HAP-1 (cell line): Measurements from ENCODE around the gene NCKAP5.

Experiments used
- DNase-seq, 2 experiments: peaks; one replicate each; pipeline ENCODE4 v3.0.0-alpha.2; 2016 to 2020; ENCODE audit warnings: low spot score in 2 of 2
- H3K27me3 ChIP-seq: fragments of 250-450 bp; sonication (Bioruptor Pico); 2 replicates; pipeline ENCODE4 v1.5.1; 2020; ENCODE audit warnings: low read depth, mild to moderate bottlenecking, moderate library complexity
- H3K36me3 ChIP-seq: fragments of 250-450 bp; sonication (Bioruptor Pico); replicated peaks from 2 replicates; pipeline ENCODE4 v1.5.1; 2020; ENCODE audit warnings: mild to moderate bottlenecking
- H3K4me1 ChIP-seq: fragments of 250-450 bp; sonication (Bioruptor Pico); 2 replicates; pipeline ENCODE4 v1.5.1; 2020; ENCODE audit warnings: mild to moderate bottlenecking
- H3K4me3 ChIP-seq: fragments of 250-450 bp; sonication (Bioruptor Pico); 2 replicates; pipeline ENCODE4 v1.5.1; 2020; ENCODE audit warnings: mild to moderate bottlenecking, moderate library complexity
- H3K9me3 ChIP-seq: fragments of 250-450 bp; sonication (Bioruptor Pico); 2 replicates; pipeline ENCODE4 v1.5.1; 2020; ENCODE audit warnings: mild to moderate bottlenecking, moderate library complexity
- in situ Hi-C: fragments of 300-500 bp; cut with MboI; formaldehyde crosslinking; loops from 3 replicates; pipeline ENCODE4 v1.14.3; 2020; ENCODE audit warnings: low sequenced_read_pairs, inconsistent platforms, mixed read lengths

The NCKAP5 gene

GRCh38 chr2:133568172-133568571 is at the start of gene NCKAP5:
Gene NCKAP5, minus strand, starts transcription at chr2:133568463. Its CDS starts 50,937 bp downstream, at chr2:133517526.
- Histone ChIP-seq H3K4me3 (no peak within 1 kb of the TSS), H3K27me3 (no peaks in the 10 kb centered on the region; the same call in 1 of the 2 replicates), H3K4me1 (no peaks in the 10 kb centered on the region), H3K9me3 (no peaks in the 10 kb centered on the region), H3K36me3 (no peaks in the 10 kb centered on the region)
- in situ Hi-C loops, result no loop called here
- DNase-seq, result peak in 1 of 2 experiments; percentile 13

- in situ Hi-C loops, result no loop called here
- no peak for DNase-seq
- H3K9me3 ChIP-seq, result no peaks in the 10 kb centered on the region
These were observed 41.4 kb upstream of the NCKAP5 start for GRCh38 chr2:133609664-133610063.

GRCh38 chr2:133608291-133608690 is 40.0 kb upstream of the NCKAP5 start:
- H3K4me1 ChIP-seq, result no peaks in the 10 kb centered on the region
- no peaks in the 10 kb centered on the region for H3K36me3 ChIP-seq
- in situ Hi-C loops, result no loop called here
- H3K9me3 ChIP-seq, result no peaks in the 10 kb centered on the region
- no peak overlapping the region for H3K4me3 ChIP-seq
- no peak for DNase-seq
- peaks cover 3% of the 10 kb centered on the region; the same call in 1 of the 2 replicates for H3K27me3 ChIP-seq

More at GRCh38 chr2:133609664-133610063, 41.4 kb upstream of the NCKAP5 start:
- no peaks in the 10 kb centered on the region for H3K36me3 ChIP-seq
- no peaks in the 10 kb centered on the region for H3K4me1 ChIP-seq
- H3K4me3 ChIP-seq, result no peak overlapping the region
- H3K27me3 ChIP-seq, result peaks cover 3% of the 10 kb centered on the region; the same call in 1 of the 2 replicates

- no peaks in the 10 kb centered on the region for H3K9me3 ChIP-seq
- no peak for DNase-seq
- no peak overlapping the region for H3K4me3 ChIP-seq
- H3K36me3 ChIP-seq, result no peaks in the 10 kb centered on the region
- in situ Hi-C loops, result no loop called here
- no peaks in the 10 kb centered on the region for H3K4me1 ChIP-seq
- H3K27me3 ChIP-seq, result peaks cover 3% of the 10 kb centered on the region; the same call in 1 of the 2 replicates
These were observed 39.4 kb upstream of the NCKAP5 start for GRCh38 chr2:133607679-133608078.

GRCh38 chr2:133606616-133607015 is 38.4 kb upstream of the NCKAP5 start:
- Histone ChIP-seq H3K4me1 (no peaks in the 10 kb centered on the region), H3K27me3 (peaks cover 3% of the 10 kb centered on the region; the same call in 1 of the 2 replicates), H3K4me3 (no peak overlapping the region), H3K9me3 (no peaks in the 10 kb centered on the region), H3K36me3 (no peaks in the 10 kb centered on the region)
- DNase-seq, result no peak
- in situ Hi-C loops, result no loop called here

- Histone ChIP-seq H3K36me3 (no peaks in the 10 kb centered on the region), H3K27me3 (peaks cover 3% of the 10 kb centered on the region; the same call in 1 of the 2 replicates), H3K9me3 (no peaks in the 10 kb centered on the region), H3K4me3 (no peak overlapping the region), H3K4me1 (no peaks in the 10 kb centered on the region)
- in situ Hi-C loops, result no loop called here
- DNase-seq, result no peak
These were observed 37.5 kb upstream of the NCKAP5 start for GRCh38 chr2:133605766-133606137.

- in situ Hi-C loops, result no loop called here
- no peak overlapping the region for H3K4me3 ChIP-seq
- H3K9me3 ChIP-seq, result no peaks in the 10 kb centered on the region
- H3K4me1 ChIP-seq, result no peaks in the 10 kb centered on the region
- H3K36me3 ChIP-seq, result no peaks in the 10 kb centered on the region
- peaks cover 3% of the 10 kb centered on the region; the same call in 1 of the 2 replicates for H3K27me3 ChIP-seq
- no peak for DNase-seq
These were observed 36.9 kb upstream of the NCKAP5 start for GRCh38 chr2:133605011-133605765.

- Histone ChIP-seq H3K27me3 (no peaks in the 10 kb centered on the region), H3K9me3 (no peaks in the 10 kb centered on the region), H3K4me3 (no peak overlapping the region), H3K4me1 (no peaks in the 10 kb centered on the region), H3K36me3 (no peaks in the 10 kb centered on the region)
- in situ Hi-C loops, result no loop called here
- DNase-seq, result no peak
These were observed 34.8 kb upstream of the NCKAP5 start for GRCh38 chr2:133603109-133603508.

GRCh38 chr2:133602538-133602937 is 34.3 kb upstream of the NCKAP5 start:
- DNase-seq, result no peak
- in situ Hi-C loops, result no loop called here
- Histone ChIP-seq H3K4me3 (no peak overlapping the region), H3K36me3 (no peaks in the 10 kb centered on the region), H3K27me3 (no peaks in the 10 kb centered on the region), H3K9me3 (no peaks in the 10 kb centered on the region), H3K4me1 (no peaks in the 10 kb centered on the region)

- DNase-seq, result peak in 1 of 2 experiments; percentile 24
- H3K4me1 ChIP-seq, result no peaks in the 10 kb centered on the region
- no peak overlapping the region for H3K4me3 ChIP-seq
- H3K36me3 ChIP-seq, result no peaks in the 10 kb centered on the region
- no peaks in the 10 kb centered on the region for H3K9me3 ChIP-seq
- in situ Hi-C loops, result no loop called here
- peaks cover 5% of the 10 kb centered on the region; the same call in 1 of the 2 replicates for H3K27me3 ChIP-seq
These were observed 32.1 kb upstream of the NCKAP5 start for GRCh38 chr2:133600266-133600928.

- H3K36me3 ChIP-seq, result no peaks in the 10 kb centered on the region
- H3K4me1 ChIP-seq, result no peaks in the 10 kb centered on the region
- H3K4me3 ChIP-seq, result no peak overlapping the region
- no peaks in the 10 kb centered on the region for H3K9me3 ChIP-seq
- H3K27me3 ChIP-seq, result peaks cover 7% of the 10 kb centered on the region; the same call in 1 of the 2 replicates
- DNase-seq, result no peak
- in situ Hi-C loops, result no loop called here
These were observed 31.5 kb upstream of the NCKAP5 start for GRCh38 chr2:133599811-133600210.

- in situ Hi-C loops, result no loop called here
- H3K4me1 ChIP-seq, result no peaks in the 10 kb centered on the region
- H3K27me3 ChIP-seq, result peaks cover 7% of the 10 kb centered on the region; the same call in 1 of the 2 replicates
- DNase-seq, result no peak
- H3K36me3 ChIP-seq, result no peaks in the 10 kb centered on the region
- H3K9me3 ChIP-seq, result no peaks in the 10 kb centered on the region
- no peak overlapping the region for H3K4me3 ChIP-seq
These were observed 31.0 kb upstream of the NCKAP5 start for GRCh38 chr2:133599211-133599803.

GRCh38 chr2:133598769-133599168 is 30.5 kb upstream of the NCKAP5 start:
- Histone ChIP-seq H3K4me3 (no peak overlapping the region), H3K36me3 (no peaks in the 10 kb centered on the region), H3K9me3 (no peaks in the 10 kb centered on the region), H3K27me3 (peaks cover 7% of the 10 kb centered on the region; the same call in 1 of the 2 replicates), H3K4me1 (no peaks in the 10 kb centered on the region)
- in situ Hi-C loops, result no loop called here
- no peak for DNase-seq
